Astrocyte (in vitro differentiated cells and primary cell): ENCODE measurements around the gene FBXO39.

Source experiments
- CTCF ChIP-seq: IDR thresholded peaks from 2 replicates; pipeline ENCODE4 v1.5.1; 2011; ENCODE audit warnings: low read depth, mild to moderate bottlenecking, inconsistent platforms, low read length, moderate library complexity; ENCODE audit not compliant: insufficient read depth
- EZH2 ChIP-seq: IDR thresholded peaks from 2 replicates; pipeline ENCODE4 v1.6.1; 2012; ENCODE audit warnings: mild to moderate bottlenecking, low read length, inconsistent platforms; ENCODE audit not compliant: insufficient read depth

DNA sequence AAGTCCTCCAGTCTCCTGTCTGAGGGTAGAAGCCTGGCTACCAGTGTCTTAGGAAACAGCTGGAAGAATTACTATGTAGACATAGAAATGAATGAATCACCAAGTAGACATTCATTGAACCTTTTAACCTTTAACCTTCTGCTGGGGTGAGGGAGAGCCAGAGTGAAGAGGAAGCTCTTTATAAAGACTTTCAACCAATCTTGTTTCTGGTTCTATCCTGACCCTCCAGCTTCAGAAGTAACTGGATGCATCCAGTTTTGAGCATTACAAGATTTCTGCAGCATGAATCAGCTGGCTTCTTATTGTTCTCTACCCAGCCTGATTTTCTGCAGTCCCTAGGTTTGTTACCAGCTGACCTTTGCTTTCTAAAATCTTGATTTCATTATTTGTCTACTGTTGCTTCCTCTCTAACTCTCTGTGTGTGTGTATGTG lies 47.0 kb downstream of the FBXO39 start:
- TF ChIP-seq EZH2 (no peak), CTCF (no peak)
